ENCODE results near the gene WASHC1.
A peak's percentile ranks its signal among the peaks of the same experiment; 100 is the strongest.
"Not testable (repeated sequence)": the region's sequence is repeated elsewhere in the genome, so short reads cannot be mapped to it uniquely, and the experiment has no call there.

WASHC1 gene

GRCh38 chr9:46164-46563 is 16.9 kb upstream of the WASHC1 start:
- not testable (repeated sequence) for H3K27ac ChIP-seq (ENCODE audit: insufficient read depth, low read depth, low read length, poor library complexity, severe bottlenecking); H3K36me3 ChIP-seq (ENCODE audit: control insufficient read depth, insufficient read depth, low read length); H3K27me3 ChIP-seq (ENCODE audit: control insufficient read depth, insufficient read depth, low read length, poor library complexity, severe bottlenecking); H3K4me1 ChIP-seq (ENCODE audit: control insufficient read depth, insufficient read depth, low read length); H3K4me3 ChIP-seq (ENCODE audit: insufficient read depth, low read depth, low read length); H3K9me3 ChIP-seq (ENCODE audit: control insufficient read depth, low read length)
- 70 to 77% methylated on average over 4 of the region's 6 CpGs for WGBS, 2 experiments

- not testable (repeated sequence) for H3K9me3 ChIP-seq (ENCODE audit: control insufficient read depth, low read length); H3K4me3 ChIP-seq (ENCODE audit: insufficient read depth, low read depth, low read length); H3K4me1 ChIP-seq (ENCODE audit: control insufficient read depth, insufficient read depth, low read length); H3K36me3 ChIP-seq (ENCODE audit: control insufficient read depth, insufficient read depth, low read length); H3K27me3 ChIP-seq (ENCODE audit: control insufficient read depth, insufficient read depth, low read length, poor library complexity, severe bottlenecking); H3K27ac ChIP-seq (ENCODE audit: insufficient read depth, low read depth, low read length, poor library complexity, severe bottlenecking)
- WGBS, 2 experiments: 94 to 96% methylated on average over 11 to 12 of the region's 16 CpGs
Observed at GRCh38 chr9:45180-45878, 16.1 kb upstream of the WASHC1 start.

GRCh38 chr9:44416-44815 is 15.2 kb upstream of the WASHC1 start:
- H3K27ac ChIP-seq (ENCODE audit: insufficient read depth, low read depth, low read length, poor library complexity, severe bottlenecking); H3K36me3 ChIP-seq (ENCODE audit: control insufficient read depth, insufficient read depth, low read length); H3K4me1 ChIP-seq (ENCODE audit: control insufficient read depth, insufficient read depth, low read length); H3K4me3 ChIP-seq (ENCODE audit: insufficient read depth, low read depth, low read length); H3K27me3 ChIP-seq (ENCODE audit: control insufficient read depth, insufficient read depth, low read length, poor library complexity, severe bottlenecking); H3K9me3 ChIP-seq (ENCODE audit: control insufficient read depth, low read length): not testable (repeated sequence)
- 93 to 96% methylated on average over 3 of the region's 3 CpGs for WGBS, 2 experiments

GRCh38 chr9:43636-44035 is 14.4 kb upstream of the WASHC1 start:
- not testable (repeated sequence) for H3K4me3 ChIP-seq (ENCODE audit: insufficient read depth, low read depth, low read length); H3K9me3 ChIP-seq (ENCODE audit: control insufficient read depth, low read length); H3K27ac ChIP-seq (ENCODE audit: insufficient read depth, low read depth, low read length, poor library complexity, severe bottlenecking); H3K4me1 ChIP-seq (ENCODE audit: control insufficient read depth, insufficient read depth, low read length); H3K36me3 ChIP-seq (ENCODE audit: control insufficient read depth, insufficient read depth, low read length); H3K27me3 ChIP-seq (ENCODE audit: control insufficient read depth, insufficient read depth, low read length, poor library complexity, severe bottlenecking)
- 93 to 100% methylated on average over 2 of the region's 3 CpGs for WGBS, 2 experiments

- H3K36me3 ChIP-seq (ENCODE audit: control insufficient read depth, insufficient read depth, low read length); H3K9me3 ChIP-seq (ENCODE audit: control insufficient read depth, low read length); H3K4me1 ChIP-seq (ENCODE audit: control insufficient read depth, insufficient read depth, low read length); H3K27me3 ChIP-seq (ENCODE audit: control insufficient read depth, insufficient read depth, low read length, poor library complexity, severe bottlenecking); H3K27ac ChIP-seq (ENCODE audit: insufficient read depth, low read depth, low read length, poor library complexity, severe bottlenecking); H3K4me3 ChIP-seq (ENCODE audit: insufficient read depth, low read depth, low read length): not testable (repeated sequence)
- WGBS, 2 experiments: 83% methylated on average over 1 of the region's 3 CpGs; no CpG with 5 or more reads in 1 of the 2 experiments
Observed at GRCh38 chr9:43116-43515, 13.9 kb upstream of the WASHC1 start.

GRCh38 chr9:41819-42218 is 12.6 kb upstream of the WASHC1 start:
- H3K27ac ChIP-seq (ENCODE audit: insufficient read depth, low read depth, low read length, poor library complexity, severe bottlenecking); H3K4me3 ChIP-seq (ENCODE audit: insufficient read depth, low read depth, low read length); H3K9me3 ChIP-seq (ENCODE audit: control insufficient read depth, low read length); H3K27me3 ChIP-seq (ENCODE audit: control insufficient read depth, insufficient read depth, low read length, poor library complexity, severe bottlenecking); H3K36me3 ChIP-seq (ENCODE audit: control insufficient read depth, insufficient read depth, low read length); H3K4me1 ChIP-seq (ENCODE audit: control insufficient read depth, insufficient read depth, low read length): not testable (repeated sequence)
- 86 to 92% methylated on average over 1 to 2 of the region's 2 CpGs for WGBS, 2 experiments

GRCh38 chr9:41261-41676 is 12.0 kb upstream of the WASHC1 start:
- not testable (repeated sequence) for H3K4me1 ChIP-seq (ENCODE audit: control insufficient read depth, insufficient read depth, low read length); H3K27ac ChIP-seq (ENCODE audit: insufficient read depth, low read depth, low read length, poor library complexity, severe bottlenecking); H3K27me3 ChIP-seq (ENCODE audit: control insufficient read depth, insufficient read depth, low read length, poor library complexity, severe bottlenecking); H3K9me3 ChIP-seq (ENCODE audit: control insufficient read depth, low read length); H3K4me3 ChIP-seq (ENCODE audit: insufficient read depth, low read depth, low read length); H3K36me3 ChIP-seq (ENCODE audit: control insufficient read depth, insufficient read depth, low read length)
- WGBS, 2 experiments: 89 to 91% methylated on average over 9 of the region's 9 CpGs

GRCh38 chr9:32308-32707 is 3.1 kb upstream of the WASHC1 start:
- H3K9me3 ChIP-seq (ENCODE audit: control insufficient read depth, low read length); H3K27me3 ChIP-seq (ENCODE audit: control insufficient read depth, insufficient read depth, low read length, poor library complexity, severe bottlenecking); H3K27ac ChIP-seq (ENCODE audit: insufficient read depth, low read depth, low read length, poor library complexity, severe bottlenecking); H3K4me3 ChIP-seq (ENCODE audit: insufficient read depth, low read depth, low read length); H3K36me3 ChIP-seq (ENCODE audit: control insufficient read depth, insufficient read depth, low read length); H3K4me1 ChIP-seq (ENCODE audit: control insufficient read depth, insufficient read depth, low read length): not testable (repeated sequence)
- WGBS, 2 experiments: 84 to 86% methylated on average over 2 to 3 of the region's 6 CpGs

GRCh38 chr9:28775-29174 is 481 bp downstream of the WASHC1 start:
- H3K27ac ChIP-seq (ENCODE audit: insufficient read depth, low read depth, low read length, poor library complexity, severe bottlenecking); H3K27me3 ChIP-seq (ENCODE audit: control insufficient read depth, insufficient read depth, low read length, poor library complexity, severe bottlenecking); H3K36me3 ChIP-seq (ENCODE audit: control insufficient read depth, insufficient read depth, low read length); H3K4me1 ChIP-seq (ENCODE audit: control insufficient read depth, insufficient read depth, low read length); H3K9me3 ChIP-seq (ENCODE audit: control insufficient read depth, low read length): not testable (repeated sequence)
- H3K4me3 ChIP-seq (ENCODE audit: insufficient read depth, low read depth, low read length): peak overlapping the region; percentile 43
- WGBS, 2 experiments: 0 to 1% methylated on average over 6 to 7 of the region's 30 CpGs

- H3K4me1 ChIP-seq (ENCODE audit: control insufficient read depth, insufficient read depth, low read length); H3K27me3 ChIP-seq (ENCODE audit: control insufficient read depth, insufficient read depth, low read length, poor library complexity, severe bottlenecking); H3K36me3 ChIP-seq (ENCODE audit: control insufficient read depth, insufficient read depth, low read length); H3K4me3 ChIP-seq (ENCODE audit: insufficient read depth, low read depth, low read length); H3K27ac ChIP-seq (ENCODE audit: insufficient read depth, low read depth, low read length, poor library complexity, severe bottlenecking); H3K9me3 ChIP-seq (ENCODE audit: control insufficient read depth, low read length): not testable (repeated sequence)
- WGBS, 2 experiments: 80 to 83% methylated on average over 1 of the region's 9 CpGs
Observed at GRCh38 chr9:21621-22020, 7.6 kb downstream of the WASHC1 start.

- H3K36me3 ChIP-seq (ENCODE audit: control insufficient read depth, insufficient read depth, low read length); H3K27me3 ChIP-seq (ENCODE audit: control insufficient read depth, insufficient read depth, low read length, poor library complexity, severe bottlenecking); H3K9me3 ChIP-seq (ENCODE audit: control insufficient read depth, low read length); H3K27ac ChIP-seq (ENCODE audit: insufficient read depth, low read depth, low read length, poor library complexity, severe bottlenecking); H3K4me1 ChIP-seq (ENCODE audit: control insufficient read depth, insufficient read depth, low read length); H3K4me3 ChIP-seq (ENCODE audit: insufficient read depth, low read depth, low read length): not testable (repeated sequence)
- 94 to 96% methylated on average over 4 of the region's 6 CpGs for WGBS, 2 experiments
Observed at GRCh38 chr9:16875-17274, 12.4 kb downstream of the WASHC1 start.

Data from ectodermal cell (in vitro differentiated cells).